Neural cell (in vitro differentiated cells): ENCODE data around the gene RCE1. TPM values are rescaled to one million over a fixed set of nuclear protein-coding genes. Genes with fewer than 3 reads are reported as not detected.

Source experiments
- polyA plus RNA-seq: library from polyadenylated mRNA; depleted of rRNA; stranded (reverse); fragments of >200 nt; gene quantifications from 2 replicates; pipeline ENCODE4 v1.2.3, GENCODE V29; 2014

RCE1 gene
- polyA plus RNA-seq, 1 donor from 2014 or later = 50.5 TPM

Other genes with a start within 250 kb of the RCE1 start
- gene RBM14, start 226.8 kb upstream of the RCE1 start, polyA plus RNA-seq = 43.0 and 44.8 TPM in 2 replicates
- 456 and 510 TPM in 2 replicates for gene RBM4, start 204.7 kb upstream of the RCE1 start, polyA plus RNA-seq
- gene RBM4B, start 165.6 kb upstream of the RCE1 start, polyA plus RNA-seq = 197 and 212 TPM in 2 replicates
- gene SPTBN2, start 114.2 kb upstream of the RCE1 start, polyA plus RNA-seq = 159 and 219 TPM in 2 replicates
- 85.0 and 104 TPM in 2 replicates for gene LRFN4, start 13.6 kb downstream of the RCE1 start, polyA plus RNA-seq
- gene PC, start 114.9 kb downstream of the RCE1 start, polyA plus RNA-seq = 7.1 and 8.9 TPM in 2 replicates
- gene C11orf86, start 131.9 kb downstream of the RCE1 start, polyA plus RNA-seq = not detected in 2 replicates
- 2.1 and 2.3 TPM in 2 replicates for gene SYT12, start 179.7 kb downstream of the RCE1 start, polyA plus RNA-seq
- 0.28 TPM in 1 of 2 replicates, not detected in the other for gene RHOD, start 213.4 kb downstream of the RCE1 start, polyA plus RNA-seq